Uterus (tissue), 2 donors: Measurements from ENCODE around the gene AACS.
"Not testable (repeated sequence)": the region's sequence is repeated elsewhere in the genome, so short reads cannot be mapped to it uniquely, and the experiment has no call there.

Source experiments
- CTCF ChIP-seq, 4 experiments: fragments of 200-600 bp in 2 of 4; fragments of 450-650 bp in 2 of 4; sonication (generic) in 2 of 4; IDR thresholded peaks; one replicate each; pipeline ENCODE4 v1.5.1; 2016 to 2019; ENCODE audit warnings: antibody characterized with exemption in 4 of 4, mild to moderate bottlenecking in 2 of 4, moderate library complexity in 1 of 4
- POLR2A ChIP-seq, 2 donors: fragments of 450-650 bp; IDR thresholded peaks; one replicate each; pipeline ENCODE4 v1.6.1; 2016; ENCODE audit warnings: antibody characterized with exemption in 2 of 2, mild to moderate bottlenecking in 1 of 2, moderate library complexity in 1 of 2

- TF ChIP-seq CTCF, POLR2A (IDR thresholded peaks at IDR 0.05): not testable (repeated sequence)
Observed at GRCh38 chr12:125063522-125063921, 1.7 kb upstream of the AACS start.
